ENCODE measurements around the gene CORIN.
A peak's percentile ranks its signal among the peaks of the same experiment; 100 is the strongest.

CORIN gene

DNA sequence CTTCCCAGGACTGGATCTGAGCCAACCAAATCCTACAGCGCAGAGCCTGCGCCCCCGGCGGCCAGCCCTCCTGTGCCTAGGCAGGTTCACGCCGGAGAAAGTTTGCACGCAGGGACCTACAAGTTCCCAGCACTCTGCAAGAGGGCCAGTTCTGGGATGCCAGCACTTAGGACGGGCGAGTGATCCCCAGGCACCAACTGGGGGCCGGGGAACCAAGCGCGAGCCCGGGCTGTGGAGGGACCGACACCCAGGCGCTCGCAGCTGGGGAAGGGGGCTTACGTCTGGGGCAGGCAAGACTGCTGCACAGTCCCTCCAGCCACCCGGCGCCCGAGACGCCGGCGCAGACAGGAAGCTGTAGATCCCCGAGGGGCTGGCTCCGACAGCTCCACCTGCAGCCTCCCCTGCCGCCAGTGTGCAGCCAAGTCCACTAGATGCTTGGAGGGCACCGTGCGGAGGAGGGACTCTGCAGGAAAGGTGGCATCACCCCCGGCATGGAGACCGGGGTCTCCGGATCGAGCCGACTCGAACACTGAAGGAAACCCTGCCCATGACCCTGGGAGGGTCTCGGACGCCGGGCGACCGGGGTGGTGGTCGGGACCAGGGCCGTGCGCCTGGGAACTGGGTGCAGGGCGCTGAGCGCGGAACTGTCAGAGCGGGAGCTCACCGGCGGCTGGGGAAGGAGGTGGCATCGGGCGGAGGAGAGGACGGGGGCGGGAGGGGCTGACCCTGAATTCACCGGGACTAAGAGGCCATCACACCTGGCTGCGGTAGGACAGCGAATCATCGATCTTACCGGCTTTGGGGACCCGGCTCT is 566 bp downstream of the CORIN start (continued):
- TF ChIP-seq ZNF654 (tag by site-specific recombination; IDR thresholded peaks at IDR 0.05; ENCODE audit: low read depth): no peak
- 0 out of 2 replicates have a peak, but pooled peaks have one; percentile 3 for TF ChIP-seq ZNF341 (tag by site-specific recombination; IDR thresholded peaks at IDR 0.05; ENCODE audit: low read depth)
- TF ChIP-seq, protein P1, sequence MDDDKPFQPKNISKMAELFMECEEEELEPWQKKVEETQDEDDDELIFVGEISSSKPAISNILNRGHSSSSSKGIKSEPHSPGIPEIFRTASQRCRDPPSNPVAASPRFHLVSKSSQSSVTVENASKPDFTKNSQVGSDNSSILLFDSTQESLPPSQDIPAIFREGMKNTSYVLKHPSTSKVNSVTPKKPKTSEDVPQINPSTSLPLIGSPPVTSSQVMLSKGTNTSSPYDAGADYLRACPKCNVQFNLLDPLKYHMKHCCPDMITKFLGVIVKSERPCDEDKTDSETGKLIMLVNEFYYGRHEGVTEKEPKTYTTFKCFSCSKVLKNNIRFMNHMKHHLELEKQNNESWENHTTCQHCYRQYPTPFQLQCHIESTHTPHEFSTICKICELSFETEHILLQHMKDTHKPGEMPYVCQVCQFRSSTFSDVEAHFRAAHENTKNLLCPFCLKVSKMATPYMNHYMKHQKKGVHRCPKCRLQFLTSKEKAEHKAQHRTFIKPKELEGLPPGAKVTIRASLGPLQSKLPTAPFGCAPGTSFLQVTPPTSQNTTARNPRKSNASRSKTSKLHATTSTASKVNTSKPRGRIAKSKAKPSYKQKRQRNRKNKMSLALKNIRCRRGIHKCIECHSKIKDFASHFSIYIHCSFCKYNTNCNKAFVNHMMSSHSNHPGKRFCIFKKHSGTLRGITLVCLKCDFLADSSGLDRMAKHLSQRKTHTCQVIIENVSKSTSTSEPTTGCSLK (tag by site-specific recombination; IDR thresholded peaks at IDR 0.05): no peak
- no peak for TF ChIP-seq SP7 (tag by site-specific recombination; IDR thresholded peaks at IDR 0.05)
- TF ChIP-seq HOXC10 (CRISPR knock-in tag; IDR thresholded peaks at IDR 0.05): no peak
- TF ChIP-seq ZNF596 (tag by site-specific recombination; IDR thresholded peaks at IDR 0.05): no peak
- no peak for TF ChIP-seq ZNF239 (tag by site-specific recombination; IDR thresholded peaks at IDR 0.05)
- no peak for TF ChIP-seq ZNF561 (tag by site-specific recombination; IDR thresholded peaks at IDR 0.05; ENCODE audit: borderline replicate concordance)
- TF ChIP-seq ZBTB20 (tag by site-specific recombination; IDR thresholded peaks at IDR 0.05): peak; percentile 65
- TF ChIP-seq ZNF610 (tag by site-specific recombination; IDR thresholded peaks at IDR 0.05; ENCODE audit: borderline replicate concordance): no peak
- peak; percentile 63 for TF ChIP-seq ZNF777 (tag by site-specific recombination; IDR thresholded peaks at IDR 0.05; ENCODE audit: borderline replicate concordance)
- no peak for TF ChIP-seq GLI2 (tag by site-specific recombination; IDR thresholded peaks at IDR 0.05; ENCODE audit: borderline replicate concordance, low read depth)
- TF ChIP-seq HOXA7 (CRISPR knock-in tag; IDR thresholded peaks at IDR 0.05; ENCODE audit: borderline replicate concordance): no peak
- no peak for TF ChIP-seq ZXDB (tag by site-specific recombination; IDR thresholded peaks at IDR 0.05)
- TF ChIP-seq, protein P2, sequence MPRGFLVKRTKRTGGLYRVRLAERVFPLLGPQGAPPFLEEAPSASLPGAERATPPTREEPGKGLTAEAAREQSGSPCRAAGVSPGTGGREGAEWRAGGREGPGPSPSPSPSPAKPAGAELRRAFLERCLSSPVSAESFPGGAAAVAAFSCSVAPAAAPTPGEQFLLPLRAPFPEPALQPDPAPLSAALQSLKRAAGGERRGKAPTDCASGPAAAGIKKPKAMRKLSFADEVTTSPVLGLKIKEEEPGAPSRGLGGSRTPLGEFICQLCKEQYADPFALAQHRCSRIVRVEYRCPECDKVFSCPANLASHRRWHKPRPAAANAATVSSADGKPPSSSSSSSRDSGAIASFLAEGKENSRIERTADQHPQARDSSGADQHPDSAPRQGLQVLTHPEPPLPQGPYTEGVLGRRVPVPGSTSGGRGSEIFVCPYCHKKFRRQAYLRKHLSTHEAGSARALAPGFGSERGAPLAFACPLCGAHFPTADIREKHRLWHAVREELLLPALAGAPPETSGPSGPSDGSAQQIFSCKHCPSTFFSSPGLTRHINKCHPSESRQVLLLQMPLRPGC (tag by site-specific recombination; IDR thresholded peaks at IDR 0.05): no peak
- peak; percentile 29; the same call in 1 of the 2 replicates for TF ChIP-seq ZNF600 (tag by site-specific recombination; IDR thresholded peaks at IDR 0.05)
- TF ChIP-seq, protein P3, sequence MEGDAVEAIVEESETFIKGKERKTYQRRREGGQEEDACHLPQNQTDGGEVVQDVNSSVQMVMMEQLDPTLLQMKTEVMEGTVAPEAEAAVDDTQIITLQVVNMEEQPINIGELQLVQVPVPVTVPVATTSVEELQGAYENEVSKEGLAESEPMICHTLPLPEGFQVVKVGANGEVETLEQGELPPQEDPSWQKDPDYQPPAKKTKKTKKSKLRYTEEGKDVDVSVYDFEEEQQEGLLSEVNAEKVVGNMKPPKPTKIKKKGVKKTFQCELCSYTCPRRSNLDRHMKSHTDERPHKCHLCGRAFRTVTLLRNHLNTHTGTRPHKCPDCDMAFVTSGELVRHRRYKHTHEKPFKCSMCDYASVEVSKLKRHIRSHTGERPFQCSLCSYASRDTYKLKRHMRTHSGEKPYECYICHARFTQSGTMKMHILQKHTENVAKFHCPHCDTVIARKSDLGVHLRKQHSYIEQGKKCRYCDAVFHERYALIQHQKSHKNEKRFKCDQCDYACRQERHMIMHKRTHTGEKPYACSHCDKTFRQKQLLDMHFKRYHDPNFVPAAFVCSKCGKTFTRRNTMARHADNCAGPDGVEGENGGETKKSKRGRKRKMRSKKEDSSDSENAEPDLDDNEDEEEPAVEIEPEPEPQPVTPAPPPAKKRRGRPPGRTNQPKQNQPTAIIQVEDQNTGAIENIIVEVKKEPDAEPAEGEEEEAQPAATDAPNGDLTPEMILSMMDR (tag by site-specific recombination; IDR thresholded peaks at IDR 0.05): peak; percentile 53; the same call in 1 of the 2 replicates
- TF ChIP-seq, protein P4, sequence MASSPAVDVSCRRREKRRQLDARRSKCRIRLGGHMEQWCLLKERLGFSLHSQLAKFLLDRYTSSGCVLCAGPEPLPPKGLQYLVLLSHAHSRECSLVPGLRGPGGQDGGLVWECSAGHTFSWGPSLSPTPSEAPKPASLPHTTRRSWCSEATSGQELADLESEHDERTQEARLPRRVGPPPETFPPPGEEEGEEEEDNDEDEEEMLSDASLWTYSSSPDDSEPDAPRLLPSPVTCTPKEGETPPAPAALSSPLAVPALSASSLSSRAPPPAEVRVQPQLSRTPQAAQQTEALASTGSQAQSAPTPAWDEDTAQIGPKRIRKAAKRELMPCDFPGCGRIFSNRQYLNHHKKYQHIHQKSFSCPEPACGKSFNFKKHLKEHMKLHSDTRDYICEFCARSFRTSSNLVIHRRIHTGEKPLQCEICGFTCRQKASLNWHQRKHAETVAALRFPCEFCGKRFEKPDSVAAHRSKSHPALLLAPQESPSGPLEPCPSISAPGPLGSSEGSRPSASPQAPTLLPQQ (tag by site-specific recombination; IDR thresholded peaks at IDR 0.05): no peak
- no peak for TF ChIP-seq YY2 (tag by site-specific recombination; IDR thresholded peaks at IDR 0.05)
- TF ChIP-seq ZBTB21 (tag by site-specific recombination; IDR thresholded peaks at IDR 0.05): no peak
- TF ChIP-seq TCF7L2 (IDR thresholded peaks at IDR 0.05; ENCODE audit: borderline replicate concordance, low read depth, low read length): no peak
- no peak for TF ChIP-seq ZNF292 (tag by site-specific recombination; IDR thresholded peaks at IDR 0.05; ENCODE audit: borderline replicate concordance, low read depth)
- no peak for TF ChIP-seq ZNF843 (tag by site-specific recombination; IDR thresholded peaks at IDR 0.05)
- TF ChIP-seq, protein P5, sequence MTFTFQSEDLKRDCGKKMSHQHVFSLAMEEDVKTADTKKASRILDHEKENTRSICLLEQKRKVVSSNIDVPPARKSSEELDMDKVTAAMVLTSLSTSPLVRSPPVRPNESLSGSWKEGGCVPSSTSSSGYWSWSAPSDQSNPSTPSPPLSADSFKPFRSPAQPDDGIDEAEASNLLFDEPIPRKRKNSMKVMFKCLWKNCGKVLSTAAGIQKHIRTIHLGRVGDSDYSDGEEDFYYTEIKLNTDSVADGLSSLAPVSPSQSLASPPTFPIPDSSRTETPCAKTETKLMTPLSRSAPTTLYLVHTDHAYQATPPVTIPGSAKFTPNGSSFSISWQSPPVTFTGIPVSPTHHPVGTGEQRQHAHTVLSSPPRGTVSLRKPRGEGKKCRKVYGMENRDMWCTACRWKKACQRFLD (tag by site-specific recombination; IDR thresholded peaks at IDR 0.05): no peak
- TF ChIP-seq ZNF366 (tag by site-specific recombination; conservative IDR thresholded peaks at IDR 0.05): no peak; the same call in 1 of the 2 replicates
- no peak for TF ChIP-seq KLF16 (tag by site-specific recombination; IDR thresholded peaks at IDR 0.05)
- no peak for TF ChIP-seq ZNF426 (tag by site-specific recombination; IDR thresholded peaks at IDR 0.05)
- TF ChIP-seq, protein P6, sequence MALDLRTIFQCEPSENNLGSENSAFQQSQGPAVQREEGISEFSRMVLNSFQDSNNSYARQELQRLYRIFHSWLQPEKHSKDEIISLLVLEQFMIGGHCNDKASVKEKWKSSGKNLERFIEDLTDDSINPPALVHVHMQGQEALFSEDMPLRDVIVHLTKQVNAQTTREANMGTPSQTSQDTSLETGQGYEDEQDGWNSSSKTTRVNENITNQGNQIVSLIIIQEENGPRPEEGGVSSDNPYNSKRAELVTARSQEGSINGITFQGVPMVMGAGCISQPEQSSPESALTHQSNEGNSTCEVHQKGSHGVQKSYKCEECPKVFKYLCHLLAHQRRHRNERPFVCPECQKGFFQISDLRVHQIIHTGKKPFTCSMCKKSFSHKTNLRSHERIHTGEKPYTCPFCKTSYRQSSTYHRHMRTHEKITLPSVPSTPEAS (tag by site-specific recombination; IDR thresholded peaks at IDR 0.05): no peak
- TF ChIP-seq ZFP41 (tag by site-specific recombination; IDR thresholded peaks at IDR 0.05; ENCODE audit: borderline replicate concordance): no peak
- peak; percentile 67 for TF ChIP-seq GLIS2 (tag by site-specific recombination; IDR thresholded peaks at IDR 0.05)
- no peak for TF ChIP-seq ZNF223 (tag by site-specific recombination; IDR thresholded peaks at IDR 0.05)
